ENCODE measurements around the gene CNRIP1.

CNRIP1 gene

GRCh38 chr2:68250196-68250595, 69.6 kb downstream of the CNRIP1 start:
- FAIRE-seq = no peak

DNA sequence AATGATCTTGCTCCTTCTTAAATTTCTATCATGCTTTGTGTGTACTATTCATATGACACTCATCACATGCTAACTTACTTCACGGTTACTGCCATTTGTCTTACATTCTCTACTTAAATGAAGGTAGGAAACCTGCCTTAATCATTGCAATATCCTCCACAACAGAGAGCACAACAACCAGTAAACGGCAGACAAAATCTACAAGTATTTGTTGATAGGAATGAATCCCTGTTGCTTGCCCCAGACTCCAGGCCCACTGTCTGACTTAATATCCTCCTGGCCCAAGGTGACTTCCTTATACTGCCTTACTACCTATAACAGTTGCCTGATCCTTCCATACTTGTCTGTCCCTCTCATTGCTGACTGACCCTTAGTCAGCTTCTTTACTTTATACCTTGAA, 70.9 kb downstream of the CNRIP1 start:
- FAIRE-seq = no peak

DNA sequence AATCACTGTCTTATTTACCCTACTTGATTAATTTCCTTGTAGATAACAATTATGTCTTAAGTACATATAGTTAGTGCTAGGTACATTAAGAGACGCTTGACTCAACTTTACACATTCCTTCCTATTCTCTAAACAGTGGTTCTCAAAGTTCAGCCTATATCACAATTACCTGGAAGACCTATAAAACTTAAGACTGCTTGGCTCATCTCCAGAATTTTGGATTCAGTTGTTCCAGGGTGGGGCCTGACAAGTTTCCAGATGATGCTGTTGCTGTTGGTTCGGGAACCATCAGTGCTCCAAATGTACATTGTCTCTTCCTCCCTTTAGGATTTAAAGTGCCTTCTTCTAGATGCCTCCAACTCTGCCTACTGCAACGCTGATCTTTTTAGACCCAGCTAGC, 71.4 kb downstream of the CNRIP1 start:
- no peak for FAIRE-seq

- FAIRE-seq = no peak
Measured at GRCh38 chr2:68246396-68246795, 73.4 kb downstream of the CNRIP1 start.

GRCh38 chr2:68245672-68246071, 74.1 kb downstream of the CNRIP1 start:
- no peak for FAIRE-seq

- FAIRE-seq = no peak
Measured at GRCh38 chr2:68245066-68245465, 74.7 kb downstream of the CNRIP1 start.

- peak; percentile 69 for FAIRE-seq
Measured at GRCh38 chr2:68244456-68244855, 75.3 kb downstream of the CNRIP1 start.

All from TTC549 (cell line).